Measurements from ENCODE around the gene FNBP1. TPM values are rescaled to one million over a fixed set of nuclear protein-coding genes. Genes with fewer than 3 reads are reported as not detected.
A peak's percentile ranks its signal among the peaks of the same experiment; 100 is the strongest.

The FNBP1 gene
- 100 to 1,000 TPM; 266 to 268 TPM for total RNA-seq

DNA sequence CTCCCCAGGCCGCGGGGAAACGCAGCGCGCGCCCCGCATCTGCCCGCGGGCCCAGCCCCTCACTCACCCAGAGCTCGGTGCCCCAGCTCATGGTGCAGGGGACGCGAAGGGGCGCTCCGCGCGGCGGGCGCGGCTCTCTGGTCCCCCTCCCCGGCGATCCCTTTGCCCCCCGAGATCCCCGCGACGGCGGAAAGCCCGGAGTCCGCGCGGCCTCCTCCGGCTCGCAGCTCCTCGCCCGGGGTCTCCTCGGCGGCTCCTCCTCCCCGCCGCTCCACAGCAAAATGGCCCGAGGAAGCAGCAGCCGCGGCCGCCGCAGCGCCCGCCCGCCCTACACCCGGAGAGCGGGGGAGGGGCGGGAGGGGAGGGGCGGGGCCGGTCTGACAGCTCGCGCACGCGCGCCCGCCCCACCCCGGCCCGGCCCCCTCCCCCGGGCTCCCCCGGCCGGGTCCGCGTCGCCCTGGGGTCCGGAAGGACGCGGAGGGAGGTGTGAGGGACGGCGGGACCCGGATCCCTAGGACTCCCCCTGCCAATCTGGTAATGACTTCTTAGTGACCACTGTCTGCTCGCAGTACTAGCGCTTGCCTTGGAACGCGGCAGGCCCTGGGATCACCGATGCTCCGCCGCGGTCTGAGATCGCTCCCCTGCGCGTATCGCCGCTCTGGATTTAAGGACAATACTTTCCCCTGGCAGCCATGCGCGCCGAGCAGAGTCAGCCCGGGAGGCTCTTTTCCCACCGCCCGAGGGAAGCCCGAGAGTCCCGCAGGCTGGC, at the start of gene FNBP1:
Gene FNBP1, minus strand, starts transcription at position 305 of the 769 bp plus-strand sequence. Its CDS starts 214 bp downstream, at position 91.
- DNase-seq (peak; percentile 81), ATAC-seq (peak; percentile 72)
- no peak for TF ChIP-seq CTCF (IDR thresholded peaks at IDR 0.05)
- intact Hi-C loops (cut with micrococcal nuclease): no loop called here
- Mint-ChIP-seq H3K4me3 (peak within 1 kb of the TSS; percentile 97), H3K27ac (peak within 1 kb of the TSS; percentile 100), H3K9me3 (no peaks in the 10 kb centered on the region), H3K4me1 (ENCODE audit: low read depth) (peaks cover 30% of the 10 kb centered on the region), H3K36me3 (ENCODE audit: low read depth) (peaks cover 35% of the 10 kb centered on the region), H3K27me3 (no peaks in the 10 kb centered on the region)
- ChIA-PET CTCF (interaction anchor here (0.8 to 1.9 kb wide), 2 partner anchors 10 kb away, joined by 3 to 10 read pairs; partner anchors contain the start of gene GPR107), POLR2A (interaction anchor here (0.8 to 10.1 kb wide), 10 partner anchors 10 to 156 kb away, joined by 4 to 110 read pairs (median 6); partner anchors contain the start of gene GPR107)

GRCh38 chr9:130090915-130091314, 47.9 kb upstream of the FNBP1 start:
- Mint-ChIP-seq H3K27me3 (no peaks in the 10 kb centered on the region), H3K27ac (no peak overlapping the region), H3K36me3 (ENCODE audit: low read depth) (peaks cover 38% of the 10 kb centered on the region), H3K9me3 (no peaks in the 10 kb centered on the region), H3K4me1 (ENCODE audit: low read depth) (peaks cover 7% of the 10 kb centered on the region), H3K4me3 (no peak overlapping the region)
- no peak for TF ChIP-seq CTCF (IDR thresholded peaks at IDR 0.05)
- ATAC-seq: no peak
- no peak for DNase-seq
- ChIA-PET CTCF (interaction anchor here (1.1 kb wide), 1 partner anchor 17 kb away, joined by 3 read pairs; no protein-coding TSS in a partner anchor), POLR2A (no interaction called here)
- intact Hi-C loops (cut with micrococcal nuclease): no loop called here

DNA sequence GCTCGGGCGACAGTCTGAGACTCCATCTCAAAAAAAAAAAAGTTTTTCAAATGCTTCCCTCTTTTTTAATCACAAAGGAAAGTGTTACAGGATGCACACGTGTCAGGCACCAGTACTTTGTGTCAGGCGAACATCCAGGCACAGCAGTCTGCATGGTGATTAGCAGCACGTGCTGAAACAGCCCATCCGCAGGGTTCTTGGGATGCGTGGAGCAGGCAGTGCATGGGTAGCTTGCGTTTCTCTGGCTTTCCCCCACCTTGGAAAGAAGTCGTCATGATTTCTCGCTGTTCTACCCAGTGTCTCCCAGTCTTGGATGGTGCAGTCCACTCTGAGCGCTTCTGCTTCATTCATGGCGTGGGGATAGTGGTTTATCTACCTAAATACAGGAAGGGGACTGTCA, 46.2 kb upstream of the FNBP1 start:
- Mint-ChIP-seq H3K9me3 (no peaks in the 10 kb centered on the region), H3K27ac (no peak overlapping the region), H3K36me3 (ENCODE audit: low read depth) (peaks cover 36% of the 10 kb centered on the region), H3K4me3 (no peak overlapping the region), H3K27me3 (no peaks in the 10 kb centered on the region), H3K4me1 (ENCODE audit: low read depth) (no peaks in the 10 kb centered on the region)
- ATAC-seq (no peak), DNase-seq (no peak)
- intact Hi-C loops (cut with micrococcal nuclease): no loop called here
- ChIA-PET CTCF (no interaction called here), POLR2A (no interaction called here)
- TF ChIP-seq CTCF (IDR thresholded peaks at IDR 0.05): no peak

DNA sequence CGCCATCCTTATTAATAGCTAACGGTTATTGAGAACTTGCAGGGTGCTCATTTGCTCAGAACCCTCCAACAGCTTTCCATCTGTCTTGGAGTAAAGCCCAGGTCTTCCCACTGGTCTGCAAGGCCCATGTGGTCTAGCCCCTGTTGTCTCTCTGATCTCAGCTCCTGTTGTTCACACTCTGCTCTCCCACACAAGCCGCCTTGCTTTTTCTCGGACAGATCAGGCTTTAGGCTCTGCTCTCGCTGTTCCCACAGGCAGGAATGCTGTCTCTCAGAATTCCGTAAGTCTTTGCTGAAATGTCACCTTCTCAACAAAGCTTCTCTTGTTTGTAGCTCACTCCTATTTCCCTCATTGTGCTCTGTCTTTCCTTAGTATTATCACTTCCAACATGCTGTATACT, 45.1 kb upstream of the FNBP1 start:
- peaks cover 32% of the 10 kb centered on the region for H3K36me3 Mint-ChIP-seq (ENCODE audit: low read depth)
- no peak overlapping the region for H3K4me3 Mint-ChIP-seq
- DNase-seq (no peak), ATAC-seq (no peak)
- no peaks in the 10 kb centered on the region for H3K4me1 Mint-ChIP-seq (ENCODE audit: low read depth)
- no peak overlapping the region for H3K27ac Mint-ChIP-seq
- no peak for TF ChIP-seq CTCF (IDR thresholded peaks at IDR 0.05)
- intact Hi-C loops (cut with micrococcal nuclease): no loop called here
- no peaks in the 10 kb centered on the region for H3K27me3 Mint-ChIP-seq
- ChIA-PET POLR2A (interaction anchor here (0.6 kb wide), 1 partner anchor 150 kb away, joined by 3 read pairs; no protein-coding TSS in a partner anchor), CTCF (interaction anchor here (1.0 kb wide), 1 partner anchor 14 kb away, joined by 4 read pairs; no protein-coding TSS in a partner anchor)
- H3K9me3 Mint-ChIP-seq: no peaks in the 10 kb centered on the region

DNA sequence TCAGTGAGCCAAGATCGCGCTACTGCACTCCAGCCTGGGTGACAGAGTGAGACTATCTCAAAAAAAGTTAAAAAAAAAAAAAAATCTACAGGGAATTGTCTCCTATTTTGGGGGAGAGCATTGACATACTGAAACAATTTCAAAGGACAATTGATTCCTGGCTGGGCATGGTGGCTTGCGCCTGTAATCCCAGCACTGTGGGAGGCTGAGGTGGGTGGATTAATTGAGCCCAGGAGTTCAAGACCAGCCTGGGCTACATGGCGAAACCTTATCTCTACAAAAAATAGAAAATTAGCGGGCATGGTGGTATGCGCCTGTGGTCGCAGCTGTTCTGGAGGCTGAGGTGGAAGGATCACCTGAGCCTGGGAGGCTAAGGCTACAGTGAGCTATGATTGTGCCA, 41.3 kb upstream of the FNBP1 start:
- no peak for TF ChIP-seq CTCF (IDR thresholded peaks at IDR 0.05)
- ATAC-seq (no peak), DNase-seq (no peak)
- no peaks in the 10 kb centered on the region for H3K9me3 Mint-ChIP-seq
- intact Hi-C loops (cut with micrococcal nuclease): no loop called here
- ChIA-PET CTCF (no interaction called here), POLR2A (interaction anchor here (0.7 kb wide), 1 partner anchor 237 kb away, joined by 4 read pairs; no protein-coding TSS in a partner anchor)
- H3K36me3 Mint-ChIP-seq (ENCODE audit: low read depth): peaks cover 25% of the 10 kb centered on the region
- H3K27ac Mint-ChIP-seq: no peak overlapping the region
- H3K4me1 Mint-ChIP-seq (ENCODE audit: low read depth): no peaks in the 10 kb centered on the region
- H3K27me3 Mint-ChIP-seq: no peaks in the 10 kb centered on the region
- no peak overlapping the region for H3K4me3 Mint-ChIP-seq
